ENCODE data around the gene MTRF1. TPM values are rescaled to one million over a fixed set of nuclear protein-coding genes. Genes with fewer than 3 reads are reported as not detected.

The MTRF1 gene
- total and polyA plus RNA-seq, 2 of the 8 experiments (the other 6 are each of a cell fraction or from before 2014, with no cell fraction given): 8.0 to 19.2 TPM

- TF ChIP-seq CHD7 (IDR thresholded peaks at IDR 0.05; ENCODE audit: insufficient replicate concordance, low read length) (no peak), JUN (IDR thresholded peaks at IDR 0.05; ENCODE audit: low read depth, low read length) (no peak)
These were observed 52.3 kb downstream of the MTRF1 start (continued) for GRCh38 chr13:41211062-41211461.

Data from H1 (cell line).